H1 (cell line): ENCODE data around the gene ANKH. TPM values are rescaled to one million over a fixed set of nuclear protein-coding genes. Genes with fewer than 3 reads are reported as not detected.

Experiments used
- CTCF ChIA-PET: fragments of 300-600 bp; sonication (Branson Sonifier 250); formaldehyde crosslinking; loops from one replicate; lab custom pipeline; 2021; ENCODE audit not compliant: partially characterized antibody; lab: Charles Lee
- POLR2A ChIA-PET: fragments of 300-600 bp; sonication (Branson Sonifier 250); formaldehyde crosslinking; loops from one replicate; lab custom pipeline; 2021; ENCODE audit warnings: inconsistent platforms; ENCODE audit not compliant: partially characterized antibody; lab: Charles Lee
- DNase-seq, 2 experiments: peaks; one replicate each; pipeline versions ENCODE4 v3.0.0 to v3.0.0-alpha.2; 2010 to 2022; ENCODE audit warnings: low spot score in 2 of 2, low read depth in 1 of 2, mixed read lengths in 1 of 2
- FAIRE-seq: peaks from 2 replicates; lab custom pipeline; 2011; peaks lifted over from hg19 to GRCh38; lab: Jason Lieb, UNC
- H2AFZ ChIP-seq: 2 replicates; pipeline ENCODE4 v1.8.1; 2012; ENCODE audit warnings: low read length, inconsistent platforms
- H2AK5ac ChIP-seq: 2 replicates; pipeline ENCODE4 v1.6.1; 2013; ENCODE audit warnings: low read depth, low read length
- H2BK120ac ChIP-seq: replicated peaks from 2 replicates; pipeline ENCODE3; 2013; ENCODE audit warnings: low read depth, low read length, inconsistent platforms
- H2BK12ac ChIP-seq: 2 replicates; pipeline ENCODE4 v1.6.1; 2013; ENCODE audit warnings: low read depth, low read length
- H2BK15ac ChIP-seq: 2 replicates; pipeline ENCODE4 v1.6.1; 2013; ENCODE audit warnings: low read length
- H2BK20ac ChIP-seq: 2 replicates; pipeline ENCODE4 v1.6.1; 2013; ENCODE audit warnings: low read length
- H2BK5ac ChIP-seq: 2 replicates; pipeline ENCODE4 v1.6.1; 2013; ENCODE audit warnings: low read depth, low read length
- H3K14ac ChIP-seq: 2 replicates; pipeline ENCODE4 v1.6.1; 2013; ENCODE audit warnings: inconsistent platforms; ENCODE audit not compliant: insufficient read length
- H3K18ac ChIP-seq: 2 replicates; pipeline ENCODE4 v1.6.1; 2013; ENCODE audit warnings: low read length; ENCODE audit errors: extremely low read depth
- H3K23ac ChIP-seq: 2 replicates; pipeline ENCODE4 v1.6.1; 2013; ENCODE audit warnings: inconsistent platforms; ENCODE audit not compliant: insufficient read length
- H3K23me2 ChIP-seq: 2 replicates; pipeline ENCODE4 v1.6.1; 2013; ENCODE audit warnings: low read depth, low read length
- H3K27ac ChIP-seq: 2 replicates; pipeline ENCODE4 v1.6.1; 2011; ENCODE audit warnings: low read depth, low read length, inconsistent platforms
- H3K27me3 ChIP-seq, 4 experiments: replicated peaks in 1 of 4; 1 replicate in 1 of 4; 2 replicates in 3 of 4; pipeline versions ENCODE4 v1.6.1 to v1.8.1; 2011 to 2013; ENCODE audit warnings: low read length in 3 of 4, mild to moderate bottlenecking in 3 of 4, inconsistent platforms in 2 of 4, mixed read lengths in 2 of 4, moderate library complexity in 1 of 4; ENCODE audit not compliant: control insufficient read depth in 3 of 4, insufficient read depth in 3 of 4; ENCODE audit errors: extremely low read depth in 1 of 4
- H3K36me3 ChIP-seq, 4 experiments: 2 replicates each; pipeline versions ENCODE4 v1.6.1 to v1.8.1; 2011 to 2013; ENCODE audit warnings: mild to moderate bottlenecking in 4 of 4, low read length in 3 of 4, moderate library complexity in 2 of 4, control low read depth in 1 of 4, inconsistent platforms in 1 of 4; ENCODE audit not compliant: insufficient read depth in 4 of 4, control insufficient read depth in 2 of 4
- H3K4ac ChIP-seq: replicated peaks from 2 replicates; pipeline ENCODE3; 2013; ENCODE audit warnings: low read length, low read depth, mixed read lengths, inconsistent platforms; ENCODE audit not compliant: insufficient read length
- H3K4me1 ChIP-seq, 4 experiments: replicated peaks in 1 of 4; 1 replicate in 1 of 4; 2 replicates in 3 of 4; pipeline versions ENCODE4 v1.6.1 to v1.8.1; 2011 to 2013; ENCODE audit warnings: low read length in 3 of 4, inconsistent platforms in 2 of 4, mixed read lengths in 1 of 4; ENCODE audit not compliant: insufficient read depth in 4 of 4, control insufficient read depth in 3 of 4
- H3K4me2 ChIP-seq, 2 experiments: 2 replicates each; pipeline versions ENCODE4 v1.6.1 to v1.8.1; 2011 to 2013; ENCODE audit warnings: low read depth in 2 of 2, low read length in 2 of 2, control low read depth in 1 of 2, inconsistent platforms in 1 of 2, mild to moderate bottlenecking in 1 of 2; ENCODE audit not compliant: insufficient read depth in 1 of 2
- H3K4me3 ChIP-seq, 4 experiments: fragments of 200-600, 300-600 bp in 1 of 4; sonication (generic), shearing (Covaris generic), sonication (Bioruptor Twin) in 1 of 4; 2 replicates each; pipeline versions ENCODE4 v1.5.1 to v1.8.1; 2011 to 2016; ENCODE audit warnings: low read length in 4 of 4, low read depth in 3 of 4, control low read depth in 2 of 4, inconsistent platforms in 2 of 4, mild to moderate bottlenecking in 2 of 4, mixed read lengths in 1 of 4, moderate library complexity in 1 of 4; ENCODE audit not compliant: insufficient read depth in 2 of 4; ENCODE audit errors: extremely low read depth in 1 of 4
- H3K56ac ChIP-seq: replicated peaks from 2 replicates; pipeline ENCODE3; 2013; ENCODE audit warnings: low read depth, mild to moderate bottlenecking, mixed read lengths, low read length, inconsistent platforms; ENCODE audit not compliant: insufficient read length
- H3K79me1 ChIP-seq: 2 replicates; pipeline ENCODE4 v1.6.1; 2013; ENCODE audit warnings: low read depth, low read length, control low read depth
- H3K79me2 ChIP-seq, 2 experiments: 2 replicates each; pipeline versions ENCODE4 v1.6.1 to v1.8.1; 2012 to 2013; ENCODE audit warnings: low read length in 2 of 2, mild to moderate bottlenecking in 2 of 2, inconsistent platforms in 1 of 2; ENCODE audit not compliant: insufficient read depth in 2 of 2, control insufficient read depth in 1 of 2
- H3K9ac ChIP-seq, 4 experiments: replicated peaks in 1 of 4; 1 replicate in 1 of 4; 2 replicates in 3 of 4; pipeline versions ENCODE4 v1.6.1 to v1.8.1; 2011 to 2013; ENCODE audit warnings: low read depth in 3 of 4, low read length in 3 of 4, control low read depth in 2 of 4, mild to moderate bottlenecking in 2 of 4, moderate library complexity in 2 of 4, inconsistent platforms in 1 of 4; ENCODE audit errors: extremely low read depth in 1 of 4
- H3K9me3 ChIP-seq, 2 experiments: 2 replicates each; pipeline versions ENCODE4 v1.6.1 to v1.8.1; 2012 to 2013; ENCODE audit warnings: mild to moderate bottlenecking in 2 of 2, moderate library complexity in 2 of 2, control low read depth in 1 of 2, inconsistent platforms in 1 of 2, low read depth in 1 of 2, low read length in 1 of 2, mixed read lengths in 1 of 2; ENCODE audit not compliant: insufficient read depth in 2 of 2
- H4K20me1 ChIP-seq, 2 experiments: replicated peaks in 1 of 2; 2 replicates each; pipeline versions ENCODE3 to v1.8.1; 2011 to 2013; ENCODE audit warnings: inconsistent platforms in 2 of 2, low read length in 2 of 2, mild to moderate bottlenecking in 1 of 2; ENCODE audit not compliant: insufficient read depth in 2 of 2, control insufficient read depth in 1 of 2
- H4K5ac ChIP-seq: 2 replicates; pipeline ENCODE4 v1.6.1; 2013; ENCODE audit warnings: low read length, low read depth, mixed read lengths, inconsistent platforms; ENCODE audit not compliant: insufficient read length
- H4K8ac ChIP-seq: 2 replicates; pipeline ENCODE4 v1.8.0; 2013; ENCODE audit warnings: mild to moderate bottlenecking, moderate library complexity, low read length, inconsistent platforms; ENCODE audit not compliant: insufficient read depth; ENCODE audit errors: extremely low read depth
- H4K91ac ChIP-seq: replicated peaks from 2 replicates; pipeline ENCODE3; 2013; ENCODE audit warnings: low read length, mixed read lengths, inconsistent platforms; ENCODE audit not compliant: insufficient read length
- KDM1A ChIP-seq: fragments of 200-600, 300-600 bp; sonication (generic); IDR thresholded peaks from 2 replicates; pipeline ENCODE4 v1.7.1; 2016; ENCODE audit warnings: mild to moderate bottlenecking, low read length, borderline replicate concordance
- WGBS, 2 experiments: shearing (Covaris generic) in 1 of 2; methylation state at CpG; one replicate each; pipeline versions ENCODE4 v1.1.6 to v1.1.7; 2013 to 2015; ENCODE audit warnings: low lambda C conversion rate in 2 of 2, mixed read lengths in 2 of 2, inconsistent platforms in 1 of 2, low coverage in 1 of 2, missing lambda C conversion rate in 1 of 2; ENCODE audit not compliant: insufficient replicate concordance in 2 of 2, insufficient coverage in 1 of 2, insufficient read length in 1 of 2; ENCODE audit errors: extremely low coverage in 1 of 2, missing lambda C conversion rate in 1 of 2; 5-methylcytosine and 5-hydroxymethylcytosine counted together
- polyA plus RNA-seq, 7 experiments: library from polyadenylated mRNA; depleted of rRNA in 3 of 7; stranded (reverse) in 5 of 7; unstranded in 2 of 7; fragments of >200 nt in 5 of 7; fragments of 200-250 nt in 2 of 7; gene quantifications; 1 replicate in 5 of 7; 2 replicates in 1 of 7; 4 replicates in 1 of 7; pipeline versions ENCODE4 v1.2.1 to v1.2.3, GENCODE V29; 2011 to 2013; ENCODE audit warnings: missing spikeins in 2 of 7, mixed read lengths in 2 of 7
- total RNA-seq: library from RNA; stranded (reverse); fragmentation: NEBNext Ultra II Directional; extraction: Animal tissue kit (Norgen Biotek cat#: 25700); gene quantifications from 2 replicates; pipeline ENCODE4 v1.2.1, GENCODE V29; 2021

Gene ANKH
- total and polyA plus RNA-seq, 2 of the 8 experiments (the other 6 are each of a cell fraction or from before 2014, with no cell fraction given), result 5.3 to 13.0 TPM

DNA sequence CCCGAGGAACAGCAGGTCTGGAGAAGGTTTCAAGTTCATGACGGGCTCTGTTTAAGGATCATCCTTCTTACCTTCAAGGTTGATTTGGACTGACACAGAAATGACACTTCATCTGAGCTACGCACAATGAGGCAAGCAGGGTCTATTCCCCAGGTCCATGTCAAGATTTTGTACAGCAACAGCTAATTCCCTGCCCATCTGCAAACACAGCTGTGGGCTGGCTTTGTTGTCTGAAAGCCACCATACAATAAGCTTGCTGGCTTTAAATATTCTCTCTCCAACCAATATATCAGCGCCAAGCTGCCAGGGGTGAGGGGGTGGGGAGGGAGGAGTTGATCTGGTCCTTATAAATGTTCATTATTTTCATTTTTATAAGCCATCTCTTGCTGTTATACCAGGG, 115.1 kb downstream of the ANKH start:
- H3K9ac ChIP-seq, result no peak overlapping the region
- H2BK5ac ChIP-seq, result no peak overlapping the region
- 96% methylated on average over 4 of the region's 4 CpGs; no CpG with 5 or more reads in 1 of the 2 experiments for WGBS, 2 experiments
- POLR2A ChIA-PET, result interaction anchor here (1.1 kb wide), 1 partner anchor 13 kb away, joined by 3 read pairs; no protein-coding TSS in a partner anchor
- no peak overlapping the region for H3K18ac ChIP-seq
- no peaks in the 10 kb centered on the region for H3K9me3 ChIP-seq
- H3K4me3 ChIP-seq, result no peak overlapping the region
- no peak overlapping the region for H2BK12ac ChIP-seq
- H3K79me2 ChIP-seq, result no peaks in the 10 kb centered on the region
- CTCF ChIA-PET, result interaction anchor here (0.6 to 1.2 kb wide), 4 partner anchors 12 to 661 kb away, joined by 3 to 5 read pairs (median 4); no protein-coding TSS in a partner anchor
- no peak overlapping the region for H2BK15ac ChIP-seq
- FAIRE-seq, result no peak
- H2BK120ac ChIP-seq, result no peak overlapping the region
- no peak overlapping the region for H4K5ac ChIP-seq
- H3K4me1 ChIP-seq, result peaks cover 0 to 3% (median 0%) of the 10 kb centered on the region in 4 experiments; a peak in 3 of 7 replicates
- no peak overlapping the region for H4K8ac ChIP-seq
- no peak overlapping the region for H2AFZ ChIP-seq
- H3K23ac ChIP-seq, result no peak overlapping the region
- no peak overlapping the region for H3K27ac ChIP-seq
- no peaks in the 10 kb centered on the region for H3K79me1 ChIP-seq
- H4K20me1 ChIP-seq, result no peaks in the 10 kb centered on the region
- H3K36me3 ChIP-seq, result no peaks in the 10 kb centered on the region
- no peaks in the 10 kb centered on the region for H3K27me3 ChIP-seq
- H3K23me2 ChIP-seq, result no peaks in the 10 kb centered on the region
- no peak overlapping the region for H3K4ac ChIP-seq
- H3K4me2 ChIP-seq, result no peak overlapping the region
- no peak for DNase-seq
- H3K56ac ChIP-seq, result no peak overlapping the region
- no peak overlapping the region for H4K91ac ChIP-seq
- no peak overlapping the region for H3K14ac ChIP-seq
- no peak overlapping the region for H2AK5ac ChIP-seq
- H2BK20ac ChIP-seq, result no peak overlapping the region
- TF ChIP-seq KDM1A, result no peak
